Neural cell (in vitro differentiated cells): ENCODE data around the gene TCF25. TPM values are rescaled to one million over a fixed set of nuclear protein-coding genes. Genes with fewer than 3 reads are reported as not detected.

Experiments
- H2AFZ ChIP-seq: fragments of 200-600, 300-800 bp; sonication (generic), shearing (Covaris generic); 2 replicates; pipeline ENCODE4 v1.6.0; 2014; ENCODE audit warnings: low read depth, mild to moderate bottlenecking, antibody characterized with exemption, low read length, moderate library complexity
- H3F3A ChIP-seq: fragments of 200-600 bp; shearing (Covaris generic); 2 replicates; pipeline ENCODE4 v1.6.1; 2016; ENCODE audit warnings: mild to moderate bottlenecking, moderate library complexity, mixed read lengths, antibody characterized with exemption, low read length; ENCODE audit not compliant: insufficient read depth, poor library complexity, severe bottlenecking
- H3K27ac ChIP-seq: fragments of 200-600, 300-800 bp; sonication (generic), shearing (Covaris generic); 2 replicates; pipeline ENCODE4 v1.5.1; 2014; ENCODE audit warnings: mild to moderate bottlenecking, low read length, moderate library complexity
- H3K27me3 ChIP-seq: fragments of 300-800, 200-600 bp; sonication (generic), shearing (Covaris generic); 2 replicates; pipeline ENCODE4 v1.6.0; 2014; ENCODE audit warnings: mild to moderate bottlenecking, low read depth, low read length, moderate library complexity; ENCODE audit not compliant: insufficient read depth
- H3K36me3 ChIP-seq: fragments of 300-800, 200-600 bp; sonication (generic), shearing (Covaris generic); 2 replicates; pipeline ENCODE4 v1.5.1; 2014; ENCODE audit warnings: mild to moderate bottlenecking, antibody characterized with exemption, low read length, moderate library complexity; ENCODE audit not compliant: insufficient read depth
- H3K4me2 ChIP-seq: fragments of 300-800, 200-600 bp; sonication (generic), shearing (Covaris generic); 2 replicates; pipeline ENCODE4 v1.6.0; 2014; ENCODE audit warnings: mild to moderate bottlenecking, low read length
- H3K4me3 ChIP-seq: fragments of 300-800, 200-600 bp; sonication (generic), shearing (Covaris generic); 2 replicates; pipeline ENCODE4 v1.5.1; 2014; ENCODE audit warnings: mild to moderate bottlenecking, low read length, moderate library complexity
- H3K79me2 ChIP-seq: fragments of 200-600 bp; shearing (Covaris generic); replicated peaks from 2 replicates; pipeline ENCODE4 v1.6.0; 2014; ENCODE audit warnings: mild to moderate bottlenecking, low read length, moderate library complexity; ENCODE audit not compliant: insufficient read depth
- H3K9ac ChIP-seq: fragments of 300-800, 200-600 bp; sonication (generic), shearing (Covaris generic); 2 replicates; pipeline ENCODE4 v1.6.1; 2016; ENCODE audit warnings: mild to moderate bottlenecking, low read length, mixed read lengths
- H3K9me2 ChIP-seq: fragments of 200-600 bp; shearing (Covaris generic); 2 replicates; pipeline ENCODE4 v1.6.1; 2016; ENCODE audit warnings: mild to moderate bottlenecking, low read length, mixed read lengths; ENCODE audit not compliant: insufficient read depth
- H3K9me3 ChIP-seq: fragments of 200-600, 300-800 bp; sonication (generic), shearing (Covaris generic); 2 replicates; pipeline ENCODE4 v1.6.1; 2016; ENCODE audit warnings: mild to moderate bottlenecking, mixed run types, low read length, moderate library complexity, mixed read lengths
- H4K20me1 ChIP-seq: fragments of 200-600 bp; shearing (Covaris generic); 2 replicates; pipeline ENCODE4 v1.6.1; 2016; ENCODE audit warnings: mild to moderate bottlenecking, mixed run types; ENCODE audit not compliant: insufficient read depth
- EP300 ChIP-seq: fragments of 450-650 bp; conservative IDR thresholded peaks from 2 replicates; pipeline ENCODE4 v1.6.1; 2014; ENCODE audit warnings: antibody characterized with exemption, mild to moderate bottlenecking, moderate library complexity; ENCODE audit not compliant: poor library complexity, severe bottlenecking
- EZH2 ChIP-seq: fragments of 200-600, 300-800 bp; shearing (Covaris generic), sonication (generic); IDR thresholded peaks from 2 replicates; pipeline ENCODE4 v1.6.1; 2014; ENCODE audit warnings: antibody characterized with exemption, low read length, borderline replicate concordance, mild to moderate bottlenecking; ENCODE audit not compliant: insufficient read depth, poor library complexity, severe bottlenecking
- MXI1 ChIP-seq: fragments of 450-650 bp; conservative IDR thresholded peaks from 2 replicates; pipeline ENCODE4 v1.6.1; 2014; ENCODE audit warnings: antibody characterized with exemption, mild to moderate bottlenecking; ENCODE audit not compliant: poor library complexity, severe bottlenecking
- POLR2AphosphoS5 ChIP-seq: IDR thresholded peaks from 2 replicates; pipeline ENCODE4 v1.6.1; 2012
- RAD21 ChIP-seq: fragments of 450-650 bp; conservative IDR thresholded peaks from 2 replicates; pipeline ENCODE4 v1.6.1; 2014; ENCODE audit warnings: antibody characterized with exemption, mild to moderate bottlenecking, moderate library complexity
- SMC3 ChIP-seq: fragments of 450-650 bp; conservative IDR thresholded peaks from 2 replicates; pipeline ENCODE4 v1.6.1; 2014; ENCODE audit warnings: antibody characterized with exemption, mild to moderate bottlenecking, moderate library complexity; ENCODE audit not compliant: poor library complexity
- TAF1 ChIP-seq: IDR thresholded peaks from 2 replicates; pipeline ENCODE4 v1.6.1; 2012; ENCODE audit warnings: low read depth
- polyA plus RNA-seq: library from polyadenylated mRNA; depleted of rRNA; stranded (reverse); fragments of >200 nt; gene quantifications from 2 replicates; pipeline ENCODE4 v1.2.3, GENCODE V29; 2014
- TF ChIP-seq, protein P1 (sequence below): IDR thresholded peaks from 2 replicates; pipeline ENCODE4 v1.6.1; 2012; ENCODE audit warnings: borderline replicate concordance
- TF ChIP-seq, protein P2 (sequence below): fragments of 450-650 bp; IDR thresholded peaks from 2 replicates; pipeline ENCODE4 v1.5.1; 2014; ENCODE audit warnings: antibody characterized with exemption, mild to moderate bottlenecking, moderate library complexity; ENCODE audit not compliant: poor library complexity, severe bottlenecking

The TCF25 gene
- polyA plus RNA-seq, 1 donor from 2014 or later: 200 TPM

DNA sequence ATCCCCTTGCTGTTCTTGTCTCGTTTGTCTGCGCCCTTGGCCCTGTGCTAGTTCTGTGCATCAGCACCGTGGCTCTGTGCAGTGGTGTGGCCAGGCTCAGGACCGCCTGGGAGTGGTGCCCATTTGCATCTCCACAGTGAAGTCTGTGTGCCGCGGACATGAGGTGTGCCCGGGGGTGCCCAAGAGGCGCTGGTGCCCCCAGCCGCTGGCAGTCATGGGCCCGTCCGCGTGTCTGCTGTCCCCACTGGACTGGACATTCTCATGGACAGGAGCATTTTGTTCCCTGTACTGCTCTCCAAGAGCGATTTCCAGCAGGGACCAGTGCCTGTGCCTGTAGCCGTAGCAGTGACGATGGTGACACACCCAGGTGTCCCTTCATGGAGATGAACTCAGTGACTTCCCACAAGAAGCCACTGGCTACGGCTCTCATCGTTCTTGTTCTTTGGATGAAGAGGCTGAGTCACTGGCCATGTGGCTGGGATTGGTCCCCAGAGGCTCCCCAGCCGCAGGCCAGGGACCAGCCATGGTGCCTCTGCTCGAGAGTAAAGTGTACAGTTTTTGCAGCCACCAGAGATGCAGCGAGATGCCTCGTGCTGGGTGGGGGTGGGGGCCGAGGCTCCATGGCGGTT is 32.2 kb downstream of the TCF25 start:
- H3F3A ChIP-seq: no peaks in the 10 kb centered on the region
- no peak overlapping the region for H3K9ac ChIP-seq
- no peaks in the 10 kb centered on the region for H3K27me3 ChIP-seq
- no peak overlapping the region for H3K4me2 ChIP-seq
- H3K27ac ChIP-seq: no peak overlapping the region
- TF ChIP-seq EZH2 (no peak), EP300 (no peak), POLR2AphosphoS5 (no peak), TAF1 (no peak), RAD21 (no peak), MXI1 (no peak), SMC3 (no peak)
- TF ChIP-seq, protein P1, sequence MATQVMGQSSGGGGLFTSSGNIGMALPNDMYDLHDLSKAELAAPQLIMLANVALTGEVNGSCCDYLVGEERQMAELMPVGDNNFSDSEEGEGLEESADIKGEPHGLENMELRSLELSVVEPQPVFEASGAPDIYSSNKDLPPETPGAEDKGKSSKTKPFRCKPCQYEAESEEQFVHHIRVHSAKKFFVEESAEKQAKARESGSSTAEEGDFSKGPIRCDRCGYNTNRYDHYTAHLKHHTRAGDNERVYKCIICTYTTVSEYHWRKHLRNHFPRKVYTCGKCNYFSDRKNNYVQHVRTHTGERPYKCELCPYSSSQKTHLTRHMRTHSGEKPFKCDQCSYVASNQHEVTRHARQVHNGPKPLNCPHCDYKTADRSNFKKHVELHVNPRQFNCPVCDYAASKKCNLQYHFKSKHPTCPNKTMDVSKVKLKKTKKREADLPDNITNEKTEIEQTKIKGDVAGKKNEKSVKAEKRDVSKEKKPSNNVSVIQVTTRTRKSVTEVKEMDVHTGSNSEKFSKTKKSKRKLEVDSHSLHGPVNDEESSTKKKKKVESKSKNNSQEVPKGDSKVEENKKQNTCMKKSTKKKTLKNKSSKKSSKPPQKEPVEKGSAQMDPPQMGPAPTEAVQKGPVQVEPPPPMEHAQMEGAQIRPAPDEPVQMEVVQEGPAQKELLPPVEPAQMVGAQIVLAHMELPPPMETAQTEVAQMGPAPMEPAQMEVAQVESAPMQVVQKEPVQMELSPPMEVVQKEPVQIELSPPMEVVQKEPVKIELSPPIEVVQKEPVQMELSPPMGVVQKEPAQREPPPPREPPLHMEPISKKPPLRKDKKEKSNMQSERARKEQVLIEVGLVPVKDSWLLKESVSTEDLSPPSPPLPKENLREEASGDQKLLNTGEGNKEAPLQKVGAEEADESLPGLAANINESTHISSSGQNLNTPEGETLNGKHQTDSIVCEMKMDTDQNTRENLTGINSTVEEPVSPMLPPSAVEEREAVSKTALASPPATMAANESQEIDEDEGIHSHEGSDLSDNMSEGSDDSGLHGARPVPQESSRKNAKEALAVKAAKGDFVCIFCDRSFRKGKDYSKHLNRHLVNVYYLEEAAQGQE: no peak
- TF ChIP-seq, protein P2, sequence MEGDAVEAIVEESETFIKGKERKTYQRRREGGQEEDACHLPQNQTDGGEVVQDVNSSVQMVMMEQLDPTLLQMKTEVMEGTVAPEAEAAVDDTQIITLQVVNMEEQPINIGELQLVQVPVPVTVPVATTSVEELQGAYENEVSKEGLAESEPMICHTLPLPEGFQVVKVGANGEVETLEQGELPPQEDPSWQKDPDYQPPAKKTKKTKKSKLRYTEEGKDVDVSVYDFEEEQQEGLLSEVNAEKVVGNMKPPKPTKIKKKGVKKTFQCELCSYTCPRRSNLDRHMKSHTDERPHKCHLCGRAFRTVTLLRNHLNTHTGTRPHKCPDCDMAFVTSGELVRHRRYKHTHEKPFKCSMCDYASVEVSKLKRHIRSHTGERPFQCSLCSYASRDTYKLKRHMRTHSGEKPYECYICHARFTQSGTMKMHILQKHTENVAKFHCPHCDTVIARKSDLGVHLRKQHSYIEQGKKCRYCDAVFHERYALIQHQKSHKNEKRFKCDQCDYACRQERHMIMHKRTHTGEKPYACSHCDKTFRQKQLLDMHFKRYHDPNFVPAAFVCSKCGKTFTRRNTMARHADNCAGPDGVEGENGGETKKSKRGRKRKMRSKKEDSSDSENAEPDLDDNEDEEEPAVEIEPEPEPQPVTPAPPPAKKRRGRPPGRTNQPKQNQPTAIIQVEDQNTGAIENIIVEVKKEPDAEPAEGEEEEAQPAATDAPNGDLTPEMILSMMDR: no peak
- H2AFZ ChIP-seq: no peak overlapping the region
- no peaks in the 10 kb centered on the region for H3K9me2 ChIP-seq
- no peaks in the 10 kb centered on the region for H3K79me2 ChIP-seq
- no peak overlapping the region for H3K4me3 ChIP-seq
- H4K20me1 ChIP-seq: no peaks in the 10 kb centered on the region
- H3K9me3 ChIP-seq: no peaks in the 10 kb centered on the region
- H3K36me3 ChIP-seq: no peaks in the 10 kb centered on the region

DNA sequence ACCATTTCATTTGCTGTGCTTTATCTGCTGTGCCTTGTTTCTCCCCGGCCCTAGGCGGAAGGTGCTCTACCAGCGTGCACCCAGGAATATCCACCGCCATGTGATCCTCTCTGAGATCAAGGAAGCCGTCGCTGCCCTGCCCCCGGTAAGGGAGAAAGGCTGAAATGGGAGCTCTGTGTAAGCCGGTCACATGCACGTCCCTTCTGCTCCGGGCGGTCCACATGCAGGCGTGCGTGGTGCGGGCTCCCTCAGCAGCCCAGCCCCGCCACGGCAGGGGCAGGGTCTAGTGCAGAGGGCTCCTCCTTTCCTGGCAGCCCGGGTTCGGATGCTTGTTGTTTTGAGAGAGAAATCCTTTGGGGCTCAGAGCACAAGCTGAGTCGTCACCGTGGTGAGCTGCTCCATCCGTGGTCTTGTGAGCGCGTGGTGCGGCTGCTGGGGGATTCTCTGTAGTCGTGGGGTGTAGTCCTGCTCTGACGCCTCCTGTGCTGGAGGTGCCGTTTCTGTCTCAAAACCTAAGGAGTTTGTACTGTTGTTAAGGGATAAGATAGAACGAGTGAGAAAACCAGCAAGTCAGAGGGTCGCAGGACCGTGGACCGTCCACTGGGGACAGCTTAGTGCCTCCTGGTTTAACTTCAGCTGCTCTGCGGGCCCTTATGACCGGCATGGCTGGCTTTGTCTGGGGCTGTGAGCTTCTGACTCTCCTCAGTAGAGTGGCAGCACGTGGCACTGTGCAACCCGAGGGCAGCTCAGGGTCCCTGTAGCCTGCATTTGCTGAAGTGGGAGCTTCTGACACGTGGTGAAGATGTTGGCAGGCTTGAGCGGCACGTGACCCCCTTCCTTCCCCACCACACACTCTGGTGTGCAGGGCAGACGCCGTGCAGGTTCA is 33.0 kb downstream of the TCF25 start:
- no peaks in the 10 kb centered on the region for H3K27me3 ChIP-seq
- no peaks in the 10 kb centered on the region for H3F3A ChIP-seq
- H4K20me1 ChIP-seq: no peaks in the 10 kb centered on the region
- H3K9me3 ChIP-seq: no peaks in the 10 kb centered on the region
- H2AFZ ChIP-seq: no peak overlapping the region
- H3K4me2 ChIP-seq: no peak overlapping the region
- H3K4me3 ChIP-seq: no peak overlapping the region
- no peak overlapping the region for H3K27ac ChIP-seq
- TF ChIP-seq TAF1: no peak
- no peaks in the 10 kb centered on the region for H3K79me2 ChIP-seq
- H3K9me2 ChIP-seq: no peaks in the 10 kb centered on the region
- no peaks in the 10 kb centered on the region for H3K36me3 ChIP-seq
- H3K9ac ChIP-seq: no peak overlapping the region
